HEK293 (cell line): ENCODE data around the gene HRC.

ENCODE experiments used
- GLI4 ChIP-seq: fragments of 450-650 bp; formaldehyde crosslinking; IDR thresholded peaks from 2 replicates; pipeline ENCODE4 v1.5.1; 2016; ENCODE audit warnings: missing biosample characterization, missing genetic modification characterization
- HOXD13 ChIP-seq: sonication (generic); formaldehyde crosslinking; IDR thresholded peaks from 2 replicates; pipeline ENCODE4 v1.8.0; 2022; ENCODE audit warnings: missing genetic modification reagents, borderline replicate concordance
- MEIS1 ChIP-seq: sonication (generic); formaldehyde crosslinking; IDR thresholded peaks from 2 replicates; pipeline ENCODE4 v1.8.1; 2022; ENCODE audit warnings: missing genetic modification reagents, mild to moderate bottlenecking, borderline replicate concordance
- MZF1 ChIP-seq: fragments of 450-650 bp; formaldehyde crosslinking; IDR thresholded peaks from 2 replicates; pipeline ENCODE4 v1.5.1; 2017; ENCODE audit warnings: missing biosample characterization, missing genetic modification characterization, borderline replicate concordance
- PRDM1 ChIP-seq: fragments of 450-650 bp; formaldehyde crosslinking; IDR thresholded peaks from 2 replicates; pipeline ENCODE4; 2016; ENCODE audit warnings: missing biosample characterization, missing genetic modification characterization
- SP2 ChIP-seq: fragments of 450-650 bp; formaldehyde crosslinking; IDR thresholded peaks from 2 replicates; pipeline ENCODE4 v1.5.1; 2016; ENCODE audit warnings: missing biosample characterization, missing genetic modification characterization
- ZBTB1 ChIP-seq: fragments of 450-650 bp; formaldehyde crosslinking; IDR thresholded peaks from 2 replicates; pipeline ENCODE4 v1.5.1; 2016; ENCODE audit warnings: missing biosample characterization, missing genetic modification characterization
- ZEB2 ChIP-seq: fragments of 450-650 bp; formaldehyde crosslinking; IDR thresholded peaks from 2 replicates; pipeline ENCODE4 v1.5.1; 2016; ENCODE audit warnings: missing biosample characterization, missing genetic modification characterization
- ZFP41 ChIP-seq: fragments of 450-650 bp; formaldehyde crosslinking; IDR thresholded peaks from 2 replicates; pipeline ENCODE4 v1.5.1; 2016; ENCODE audit warnings: missing biosample characterization, missing genetic modification characterization, borderline replicate concordance
- ZNF10 ChIP-seq: fragments of 450-650 bp; formaldehyde crosslinking; IDR thresholded peaks from 2 replicates; pipeline ENCODE4 v1.5.1; 2017; ENCODE audit warnings: missing biosample characterization, missing genetic modification characterization
- ZNF169 ChIP-seq: fragments of 450-650 bp; formaldehyde crosslinking; IDR thresholded peaks from 2 replicates; pipeline ENCODE4 v1.5.1; 2016; ENCODE audit warnings: missing biosample characterization, missing genetic modification characterization
- ZNF175 ChIP-seq: fragments of 450-650 bp; formaldehyde crosslinking; IDR thresholded peaks from 2 replicates; pipeline ENCODE4 v1.5.1; 2016; ENCODE audit warnings: missing biosample characterization, missing genetic modification characterization
- ZNF214 ChIP-seq: fragments of 450-650 bp; formaldehyde crosslinking; IDR thresholded peaks from 2 replicates; pipeline ENCODE4 v1.5.1; 2017; ENCODE audit warnings: missing biosample characterization, mild to moderate bottlenecking, missing genetic modification characterization, borderline replicate concordance
- ZNF248 ChIP-seq: fragments of 450-650 bp; formaldehyde crosslinking; IDR thresholded peaks from 2 replicates; pipeline ENCODE4 v1.5.1; 2017; ENCODE audit warnings: missing biosample characterization, missing genetic modification characterization
- ZNF311 ChIP-seq: fragments of 450-650 bp; formaldehyde crosslinking; IDR thresholded peaks from 2 replicates; pipeline ENCODE4 v1.5.1; 2017; ENCODE audit warnings: missing biosample characterization, missing genetic modification characterization, borderline replicate concordance
- ZNF529 ChIP-seq: fragments of 450-650 bp; formaldehyde crosslinking; IDR thresholded peaks from 2 replicates; pipeline ENCODE4 v1.5.1; 2017; ENCODE audit warnings: missing genetic modification characterization, missing biosample characterization; ENCODE audit not compliant: insufficient replicate concordance
- ZNF571 ChIP-seq: fragments of 450-650 bp; formaldehyde crosslinking; IDR thresholded peaks from 2 replicates; pipeline ENCODE4 v1.5.0; 2017; ENCODE audit warnings: missing biosample characterization, missing genetic modification characterization
- ZNF610 ChIP-seq: fragments of 450-650 bp; formaldehyde crosslinking; IDR thresholded peaks from 2 replicates; pipeline ENCODE4 v1.5.1; 2016; ENCODE audit warnings: missing biosample characterization, missing genetic modification characterization, borderline replicate concordance
- ZNF707 ChIP-seq: fragments of 450-650 bp; formaldehyde crosslinking; IDR thresholded peaks from 2 replicates; pipeline ENCODE4 v1.5.1; 2016; ENCODE audit warnings: missing biosample characterization, missing genetic modification characterization
- ZNF76 ChIP-seq: fragments of 450-650 bp; formaldehyde crosslinking; IDR thresholded peaks from 2 replicates; pipeline ENCODE4; 2016; ENCODE audit warnings: low read depth, missing biosample characterization, missing genetic modification characterization, borderline replicate concordance
- ZNF768 ChIP-seq: fragments of 450-650 bp; formaldehyde crosslinking; IDR thresholded peaks from 2 replicates; pipeline ENCODE4 v1.5.1; 2018; ENCODE audit warnings: missing biosample characterization, mild to moderate bottlenecking, missing genetic modification characterization
- ZNF785 ChIP-seq: fragments of 450-650 bp; formaldehyde crosslinking; IDR thresholded peaks from 2 replicates; pipeline ENCODE4 v1.5.1; 2016; ENCODE audit warnings: missing biosample characterization, missing genetic modification characterization
- TF ChIP-seq, protein P1 (sequence below): fragments of 450-650 bp; formaldehyde crosslinking; IDR thresholded peaks from 2 replicates; pipeline ENCODE4 v1.5.1; 2017; ENCODE audit warnings: missing biosample characterization, missing genetic modification characterization
- TF ChIP-seq, protein P2 (sequence below): sonication (generic); formaldehyde crosslinking; IDR thresholded peaks from 2 replicates; pipeline ENCODE4 v1.8.1; 2022; ENCODE audit warnings: mild to moderate bottlenecking, moderate library complexity, missing genetic modification reagents
- TF ChIP-seq, protein P3 (sequence below): fragments of 450-650 bp; formaldehyde crosslinking; IDR thresholded peaks from 2 replicates; pipeline ENCODE4 v1.5.1; 2016; ENCODE audit warnings: missing biosample characterization, missing genetic modification characterization
- TF ChIP-seq, protein P4 (sequence below): fragments of 450-650 bp; formaldehyde crosslinking; IDR thresholded peaks from 2 replicates; pipeline ENCODE4 v1.5.1; 2016; ENCODE audit warnings: missing biosample characterization, missing genetic modification characterization
- TF ChIP-seq, protein P5 (sequence below): fragments of 450-650 bp; formaldehyde crosslinking; IDR thresholded peaks from 2 replicates; pipeline ENCODE4 v1.5.1; 2016; ENCODE audit warnings: missing biosample characterization, missing genetic modification characterization
- TF ChIP-seq, protein P6 (sequence below): fragments of 450-650 bp; formaldehyde crosslinking; IDR thresholded peaks from 2 replicates; pipeline ENCODE4 v1.5.1; 2016; ENCODE audit warnings: missing biosample characterization, missing genetic modification characterization
- TF ChIP-seq, protein P7 (sequence below): fragments of 450-650 bp; formaldehyde crosslinking; IDR thresholded peaks from 2 replicates; pipeline ENCODE4 v1.5.1; 2016; ENCODE audit warnings: missing biosample characterization, missing genetic modification characterization

The HRC gene

DNA sequence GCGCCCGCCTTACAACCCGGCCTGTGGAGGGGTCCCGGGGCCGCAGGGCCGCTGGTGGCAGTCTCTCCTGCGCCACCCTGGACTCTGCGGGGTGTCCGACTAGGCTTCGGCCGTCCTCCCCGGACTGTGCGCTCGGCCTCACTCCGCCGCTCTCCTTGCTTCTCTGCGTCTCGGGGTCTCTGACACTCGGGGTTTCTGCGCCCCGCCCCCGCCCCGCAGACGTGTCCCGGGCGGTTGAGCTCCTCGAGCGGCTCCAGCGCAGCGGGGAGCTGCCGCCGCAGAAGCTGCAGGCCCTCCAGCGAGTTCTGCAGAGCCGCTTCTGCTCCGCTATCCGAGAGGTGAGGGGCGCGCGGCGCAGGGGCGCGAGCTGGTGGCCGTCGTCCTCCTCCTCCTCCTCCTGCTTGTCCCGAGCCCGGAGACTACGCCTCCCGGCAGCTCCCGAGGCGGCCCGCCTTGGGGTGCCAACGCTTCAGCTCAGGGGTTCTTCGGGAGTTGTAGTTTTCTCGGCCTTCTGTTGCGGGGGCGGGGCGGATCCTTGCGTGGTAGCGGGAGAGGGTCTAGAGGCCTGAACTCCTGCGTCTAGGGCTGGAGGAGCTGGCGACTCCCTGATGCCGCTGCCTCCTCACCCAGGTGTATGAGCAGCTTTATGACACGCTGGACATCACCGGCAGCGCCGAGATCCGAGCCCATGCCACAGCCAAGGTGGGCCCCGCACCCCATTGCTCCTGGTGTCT, 40.4 kb downstream of the HRC start (continued):
- TF ChIP-seq, protein P1, sequence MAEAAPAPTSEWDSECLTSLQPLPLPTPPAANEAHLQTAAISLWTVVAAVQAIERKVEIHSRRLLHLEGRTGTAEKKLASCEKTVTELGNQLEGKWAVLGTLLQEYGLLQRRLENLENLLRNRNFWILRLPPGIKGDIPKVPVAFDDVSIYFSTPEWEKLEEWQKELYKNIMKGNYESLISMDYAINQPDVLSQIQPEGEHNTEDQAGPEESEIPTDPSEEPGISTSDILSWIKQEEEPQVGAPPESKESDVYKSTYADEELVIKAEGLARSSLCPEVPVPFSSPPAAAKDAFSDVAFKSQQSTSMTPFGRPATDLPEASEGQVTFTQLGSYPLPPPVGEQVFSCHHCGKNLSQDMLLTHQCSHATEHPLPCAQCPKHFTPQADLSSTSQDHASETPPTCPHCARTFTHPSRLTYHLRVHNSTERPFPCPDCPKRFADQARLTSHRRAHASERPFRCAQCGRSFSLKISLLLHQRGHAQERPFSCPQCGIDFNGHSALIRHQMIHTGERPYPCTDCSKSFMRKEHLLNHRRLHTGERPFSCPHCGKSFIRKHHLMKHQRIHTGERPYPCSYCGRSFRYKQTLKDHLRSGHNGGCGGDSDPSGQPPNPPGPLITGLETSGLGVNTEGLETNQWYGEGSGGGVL (tag by site-specific recombination) = no peak; the same call in 1 of the 2 replicates
- TF ChIP-seq, protein P2, sequence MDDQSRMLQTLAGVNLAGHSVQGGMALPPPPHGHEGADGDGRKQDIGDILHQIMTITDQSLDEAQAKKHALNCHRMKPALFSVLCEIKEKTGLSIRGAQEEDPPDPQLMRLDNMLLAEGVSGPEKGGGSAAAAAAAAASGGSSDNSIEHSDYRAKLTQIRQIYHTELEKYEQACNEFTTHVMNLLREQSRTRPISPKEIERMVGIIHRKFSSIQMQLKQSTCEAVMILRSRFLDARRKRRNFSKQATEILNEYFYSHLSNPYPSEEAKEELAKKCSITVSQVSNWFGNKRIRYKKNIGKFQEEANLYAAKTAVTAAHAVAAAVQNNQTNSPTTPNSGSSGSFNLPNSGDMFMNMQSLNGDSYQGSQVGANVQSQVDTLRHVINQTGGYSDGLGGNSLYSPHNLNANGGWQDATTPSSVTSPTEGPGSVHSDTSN (CRISPR knock-in tag) = no peak
- no peak for TF ChIP-seq ZNF768 (tag by site-specific recombination)
- no peak for TF ChIP-seq ZNF248 (tag by site-specific recombination)
- TF ChIP-seq ZNF10 (tag by site-specific recombination) = no peak
- TF ChIP-seq ZNF76 (tag by site-specific recombination) = peak; percentile 91
- TF ChIP-seq ZNF529 (tag by site-specific recombination) = no peak
- peak; percentile 47 for TF ChIP-seq SP2
- TF ChIP-seq PRDM1 (tag by site-specific recombination) = no peak
- TF ChIP-seq ZNF707 (tag by site-specific recombination) = no peak
- no peak for TF ChIP-seq ZEB2 (tag by site-specific recombination)
- TF ChIP-seq ZFP41 (tag by site-specific recombination) = no peak
- no peak for TF ChIP-seq ZNF571 (tag by site-specific recombination)
- TF ChIP-seq ZNF610 = no peak
- TF ChIP-seq, protein P3, sequence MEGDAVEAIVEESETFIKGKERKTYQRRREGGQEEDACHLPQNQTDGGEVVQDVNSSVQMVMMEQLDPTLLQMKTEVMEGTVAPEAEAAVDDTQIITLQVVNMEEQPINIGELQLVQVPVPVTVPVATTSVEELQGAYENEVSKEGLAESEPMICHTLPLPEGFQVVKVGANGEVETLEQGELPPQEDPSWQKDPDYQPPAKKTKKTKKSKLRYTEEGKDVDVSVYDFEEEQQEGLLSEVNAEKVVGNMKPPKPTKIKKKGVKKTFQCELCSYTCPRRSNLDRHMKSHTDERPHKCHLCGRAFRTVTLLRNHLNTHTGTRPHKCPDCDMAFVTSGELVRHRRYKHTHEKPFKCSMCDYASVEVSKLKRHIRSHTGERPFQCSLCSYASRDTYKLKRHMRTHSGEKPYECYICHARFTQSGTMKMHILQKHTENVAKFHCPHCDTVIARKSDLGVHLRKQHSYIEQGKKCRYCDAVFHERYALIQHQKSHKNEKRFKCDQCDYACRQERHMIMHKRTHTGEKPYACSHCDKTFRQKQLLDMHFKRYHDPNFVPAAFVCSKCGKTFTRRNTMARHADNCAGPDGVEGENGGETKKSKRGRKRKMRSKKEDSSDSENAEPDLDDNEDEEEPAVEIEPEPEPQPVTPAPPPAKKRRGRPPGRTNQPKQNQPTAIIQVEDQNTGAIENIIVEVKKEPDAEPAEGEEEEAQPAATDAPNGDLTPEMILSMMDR (tag by site-specific recombination) = no peak; the same call in none of the 2 replicates
- TF ChIP-seq HOXD13 (CRISPR knock-in tag) = no peak
- TF ChIP-seq, protein P4, sequence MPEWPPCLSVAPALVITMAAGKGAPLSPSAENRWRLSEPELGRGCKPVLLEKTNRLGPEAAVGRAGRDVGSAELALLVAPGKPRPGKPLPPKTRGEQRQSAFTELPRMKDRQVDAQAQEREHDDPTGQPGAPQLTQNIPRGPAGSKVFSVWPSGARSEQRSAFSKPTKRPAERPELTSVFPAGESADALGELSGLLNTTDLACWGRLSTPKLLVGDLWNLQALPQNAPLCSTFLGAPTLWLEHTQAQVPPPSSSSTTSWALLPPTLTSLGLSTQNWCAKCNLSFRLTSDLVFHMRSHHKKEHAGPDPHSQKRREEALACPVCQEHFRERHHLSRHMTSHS (tag by site-specific recombination) = no peak
- no peak for TF ChIP-seq ZNF169
- no peak for TF ChIP-seq ZBTB1 (tag by site-specific recombination)
- TF ChIP-seq, protein P5, sequence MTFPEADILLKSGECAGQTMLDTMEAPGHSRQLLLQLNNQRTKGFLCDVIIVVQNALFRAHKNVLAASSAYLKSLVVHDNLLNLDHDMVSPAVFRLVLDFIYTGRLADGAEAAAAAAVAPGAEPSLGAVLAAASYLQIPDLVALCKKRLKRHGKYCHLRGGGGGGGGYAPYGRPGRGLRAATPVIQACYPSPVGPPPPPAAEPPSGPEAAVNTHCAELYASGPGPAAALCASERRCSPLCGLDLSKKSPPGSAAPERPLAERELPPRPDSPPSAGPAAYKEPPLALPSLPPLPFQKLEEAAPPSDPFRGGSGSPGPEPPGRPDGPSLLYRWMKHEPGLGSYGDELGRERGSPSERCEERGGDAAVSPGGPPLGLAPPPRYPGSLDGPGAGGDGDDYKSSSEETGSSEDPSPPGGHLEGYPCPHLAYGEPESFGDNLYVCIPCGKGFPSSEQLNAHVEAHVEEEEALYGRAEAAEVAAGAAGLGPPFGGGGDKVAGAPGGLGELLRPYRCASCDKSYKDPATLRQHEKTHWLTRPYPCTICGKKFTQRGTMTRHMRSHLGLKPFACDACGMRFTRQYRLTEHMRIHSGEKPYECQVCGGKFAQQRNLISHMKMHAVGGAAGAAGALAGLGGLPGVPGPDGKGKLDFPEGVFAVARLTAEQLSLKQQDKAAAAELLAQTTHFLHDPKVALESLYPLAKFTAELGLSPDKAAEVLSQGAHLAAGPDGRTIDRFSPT (tag by site-specific recombination) = no peak
- TF ChIP-seq, protein P6, sequence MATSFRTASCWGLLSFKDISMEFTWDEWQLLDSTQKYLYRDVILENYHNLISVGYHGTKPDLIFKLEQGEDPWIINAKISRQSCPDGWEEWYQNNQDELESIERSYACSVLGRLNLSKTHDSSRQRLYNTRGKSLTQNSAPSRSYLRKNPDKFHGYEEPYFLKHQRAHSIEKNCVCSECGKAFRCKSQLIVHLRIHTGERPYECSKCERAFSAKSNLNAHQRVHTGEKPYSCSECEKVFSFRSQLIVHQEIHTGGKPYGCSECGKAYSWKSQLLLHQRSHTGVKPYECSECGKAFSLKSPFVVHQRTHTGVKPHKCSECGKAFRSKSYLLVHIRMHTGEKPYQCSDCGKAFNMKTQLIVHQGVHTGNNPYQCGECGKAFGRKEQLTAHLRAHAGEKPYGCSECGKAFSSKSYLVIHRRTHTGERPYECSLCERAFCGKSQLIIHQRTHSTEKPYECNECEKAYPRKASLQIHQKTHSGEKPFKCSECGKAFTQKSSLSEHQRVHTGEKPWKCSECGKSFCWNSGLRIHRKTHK (tag by site-specific recombination) = no peak
- TF ChIP-seq ZNF214 (tag by site-specific recombination) = no peak
- TF ChIP-seq MZF1 (tag by site-specific recombination) = no peak
- no peak for TF ChIP-seq ZNF311 (tag by site-specific recombination)
- no peak for TF ChIP-seq ZNF785 (tag by site-specific recombination)
- no peak for TF ChIP-seq GLI4
- no peak for TF ChIP-seq ZNF175
- TF ChIP-seq, protein P7, sequence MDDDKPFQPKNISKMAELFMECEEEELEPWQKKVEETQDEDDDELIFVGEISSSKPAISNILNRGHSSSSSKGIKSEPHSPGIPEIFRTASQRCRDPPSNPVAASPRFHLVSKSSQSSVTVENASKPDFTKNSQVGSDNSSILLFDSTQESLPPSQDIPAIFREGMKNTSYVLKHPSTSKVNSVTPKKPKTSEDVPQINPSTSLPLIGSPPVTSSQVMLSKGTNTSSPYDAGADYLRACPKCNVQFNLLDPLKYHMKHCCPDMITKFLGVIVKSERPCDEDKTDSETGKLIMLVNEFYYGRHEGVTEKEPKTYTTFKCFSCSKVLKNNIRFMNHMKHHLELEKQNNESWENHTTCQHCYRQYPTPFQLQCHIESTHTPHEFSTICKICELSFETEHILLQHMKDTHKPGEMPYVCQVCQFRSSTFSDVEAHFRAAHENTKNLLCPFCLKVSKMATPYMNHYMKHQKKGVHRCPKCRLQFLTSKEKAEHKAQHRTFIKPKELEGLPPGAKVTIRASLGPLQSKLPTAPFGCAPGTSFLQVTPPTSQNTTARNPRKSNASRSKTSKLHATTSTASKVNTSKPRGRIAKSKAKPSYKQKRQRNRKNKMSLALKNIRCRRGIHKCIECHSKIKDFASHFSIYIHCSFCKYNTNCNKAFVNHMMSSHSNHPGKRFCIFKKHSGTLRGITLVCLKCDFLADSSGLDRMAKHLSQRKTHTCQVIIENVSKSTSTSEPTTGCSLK (tag by site-specific recombination) = no peak
- TF ChIP-seq MEIS1 (CRISPR knock-in tag) = no peak
